ENCODE data around the gene RNF212. TPM values are rescaled to one million over a fixed set of nuclear protein-coding genes. Genes with fewer than 3 reads are reported as not detected.

Gene RNF212
- total RNA-seq, 1 experiment from 2014 or later, result not detected

GRCh38 chr4:1156069-1156468 is 42.7 kb upstream of the RNF212 start:
- ChIA-PET CTCF (no interaction called here), POLR2A (ENCODE audit: unreplicated experiment) (no interaction called here)
- no peaks in the 10 kb centered on the region for H4K20me1 ChIP-seq (ENCODE audit: low read length)
- BruUV-seq (replicated peaks), result no TSS peak
- H3K9ac ChIP-seq (ENCODE audit: low read length), result no peak overlapping the region
- no peaks in the 10 kb centered on the region for H3F3A ChIP-seq (ENCODE audit: low read length, unreplicated experiment)
- no peak overlapping the region for H2AFZ ChIP-seq (ENCODE audit: low read length)
- ATAC-seq, result no peak
- H3K4me3 ChIP-seq (ENCODE audit: low read length), result no peak overlapping the region
- no peak for DNase-seq
- H3K27ac ChIP-seq (ENCODE audit: low read length), result no peak overlapping the region
- H3K9me2 ChIP-seq (replicated peaks; ENCODE audit: low read length), result no peaks in the 10 kb centered on the region
- H3K79me2 ChIP-seq (ENCODE audit: low read length), result no peaks in the 10 kb centered on the region
- no peaks in the 10 kb centered on the region for H3K9me3 ChIP-seq (ENCODE audit: low read length)
- H3K36me3 ChIP-seq (ENCODE audit: low read depth, low read length), result no peaks in the 10 kb centered on the region
- intact Hi-C loops (cut with micrococcal nuclease), result no loop called here
- TF ChIP-seq EZH2 (IDR thresholded peaks at IDR 0.05; ENCODE audit: low read length, unreplicated experiment) (no peak), EZH2phosphoT487 (IDR thresholded peaks at IDR 0.05; ENCODE audit: borderline replicate concordance, low read length) (no peak), CTCF (conservative IDR thresholded peaks at IDR 0.05; ENCODE audit: low read depth, low read length) (no peak)
- H3K4me1 ChIP-seq (ENCODE audit: insufficient read depth, low read length), result peaks cover 14% of the 10 kb centered on the region
- H3K4me2 ChIP-seq (ENCODE audit: low read length), result no peak overlapping the region
- H3K27me3 ChIP-seq (ENCODE audit: low read length), result peaks cover 6% of the 10 kb centered on the region

- ATAC-seq, result no peak
- intact Hi-C loops (cut with micrococcal nuclease), result no loop called here
- Histone ChIP-seq H3K36me3 (ENCODE audit: low read depth, low read length) (no peaks in the 10 kb centered on the region), H3K27me3 (ENCODE audit: low read length) (peaks cover 5% of the 10 kb centered on the region), H4K20me1 (ENCODE audit: low read length) (no peaks in the 10 kb centered on the region), H3K4me1 (ENCODE audit: insufficient read depth, low read length) (peaks cover 14% of the 10 kb centered on the region), H2AFZ (ENCODE audit: low read length) (no peak overlapping the region), H3F3A (ENCODE audit: low read length, unreplicated experiment) (no peaks in the 10 kb centered on the region), H3K27ac (ENCODE audit: low read length) (no peak overlapping the region), H3K4me3 (ENCODE audit: low read length) (no peak overlapping the region), H3K4me2 (ENCODE audit: low read length) (no peak overlapping the region), H3K9me2 (replicated peaks; ENCODE audit: low read length) (no peaks in the 10 kb centered on the region), H3K9ac (ENCODE audit: low read length) (no peak overlapping the region), H3K9me3 (ENCODE audit: low read length) (no peaks in the 10 kb centered on the region), H3K79me2 (ENCODE audit: low read length) (no peaks in the 10 kb centered on the region)
- TF ChIP-seq CTCF (conservative IDR thresholded peaks at IDR 0.05; ENCODE audit: low read depth, low read length) (no peak), EZH2phosphoT487 (IDR thresholded peaks at IDR 0.05; ENCODE audit: borderline replicate concordance, low read length) (no peak), EZH2 (IDR thresholded peaks at IDR 0.05; ENCODE audit: low read length, unreplicated experiment) (no peak)
- ChIA-PET POLR2A (ENCODE audit: unreplicated experiment) (no interaction called here), CTCF (no interaction called here)
- DNase-seq, result no peak
- no TSS peak for BruUV-seq (replicated peaks)
Observed at GRCh38 chr4:1155314-1155713, 42.0 kb upstream of the RNF212 start.

DNA sequence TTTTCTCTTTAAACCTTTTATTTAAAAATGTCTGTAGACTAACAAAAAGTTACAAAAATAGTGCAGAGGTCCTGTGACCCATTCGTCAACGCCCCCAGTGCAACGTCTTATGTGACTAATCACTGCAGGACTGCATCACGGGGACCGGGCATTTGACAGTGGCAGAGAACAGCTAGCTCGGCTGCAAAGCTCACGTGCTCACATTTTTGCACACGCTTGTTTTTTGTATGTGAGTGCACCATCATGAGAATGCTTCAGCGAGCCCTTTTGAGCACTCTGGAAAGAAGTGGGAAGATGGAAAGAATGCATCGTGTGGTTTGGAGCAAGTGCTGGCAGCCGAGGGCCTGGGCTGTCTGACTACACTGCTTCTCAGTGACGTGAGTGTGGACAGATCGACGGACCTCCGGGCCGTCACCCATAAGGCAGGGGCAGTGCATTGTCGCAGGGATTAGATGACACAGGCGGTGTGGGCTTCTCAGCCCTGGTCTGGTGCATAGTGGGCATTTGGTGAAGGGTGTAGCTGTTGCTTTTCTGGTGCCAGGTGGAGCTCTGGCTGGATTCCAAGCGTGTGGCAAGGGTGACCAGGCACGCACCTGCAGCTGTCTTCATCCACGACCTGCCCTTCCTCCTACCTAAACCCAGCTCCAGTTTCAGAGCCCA is 41.3 kb upstream of the RNF212 start:
- Histone ChIP-seq H3K27ac (ENCODE audit: low read length) (no peak overlapping the region), H3K4me2 (ENCODE audit: low read length) (no peak overlapping the region), H3K9ac (ENCODE audit: low read length) (no peak overlapping the region), H3K27me3 (ENCODE audit: low read length) (peaks cover 5% of the 10 kb centered on the region), H3K9me3 (ENCODE audit: low read length) (no peaks in the 10 kb centered on the region), H3K79me2 (ENCODE audit: low read length) (no peaks in the 10 kb centered on the region), H3K9me2 (replicated peaks; ENCODE audit: low read length) (no peaks in the 10 kb centered on the region), H4K20me1 (ENCODE audit: low read length) (no peaks in the 10 kb centered on the region), H3K4me3 (ENCODE audit: low read length) (no peak overlapping the region), H3F3A (ENCODE audit: low read length, unreplicated experiment) (no peaks in the 10 kb centered on the region), H3K36me3 (ENCODE audit: low read depth, low read length) (no peaks in the 10 kb centered on the region), H3K4me1 (ENCODE audit: insufficient read depth, low read length) (peaks cover 14% of the 10 kb centered on the region), H2AFZ (ENCODE audit: low read length) (no peak overlapping the region)
- ChIA-PET CTCF (interaction anchor here (0.6 kb wide), 1 partner anchor 8 kb away, joined by 5 read pairs; no protein-coding TSS in a partner anchor), POLR2A (ENCODE audit: unreplicated experiment) (no interaction called here)
- no peak for TF ChIP-seq CTCF (conservative IDR thresholded peaks at IDR 0.05; ENCODE audit: low read depth, low read length)
- no peak for TF ChIP-seq EZH2phosphoT487 (IDR thresholded peaks at IDR 0.05; ENCODE audit: borderline replicate concordance, low read length)
- no peak for ATAC-seq
- intact Hi-C loops (cut with micrococcal nuclease), result no loop called here
- BruUV-seq (replicated peaks), result no TSS peak
- DNase-seq, result no peak
